ENCODE measurements around the gene KNDC1.
"Not testable (repeated sequence)": the region's sequence is repeated elsewhere in the genome, so short reads cannot be mapped to it uniquely, and the experiment has no call there.

The KNDC1 gene

DNA sequence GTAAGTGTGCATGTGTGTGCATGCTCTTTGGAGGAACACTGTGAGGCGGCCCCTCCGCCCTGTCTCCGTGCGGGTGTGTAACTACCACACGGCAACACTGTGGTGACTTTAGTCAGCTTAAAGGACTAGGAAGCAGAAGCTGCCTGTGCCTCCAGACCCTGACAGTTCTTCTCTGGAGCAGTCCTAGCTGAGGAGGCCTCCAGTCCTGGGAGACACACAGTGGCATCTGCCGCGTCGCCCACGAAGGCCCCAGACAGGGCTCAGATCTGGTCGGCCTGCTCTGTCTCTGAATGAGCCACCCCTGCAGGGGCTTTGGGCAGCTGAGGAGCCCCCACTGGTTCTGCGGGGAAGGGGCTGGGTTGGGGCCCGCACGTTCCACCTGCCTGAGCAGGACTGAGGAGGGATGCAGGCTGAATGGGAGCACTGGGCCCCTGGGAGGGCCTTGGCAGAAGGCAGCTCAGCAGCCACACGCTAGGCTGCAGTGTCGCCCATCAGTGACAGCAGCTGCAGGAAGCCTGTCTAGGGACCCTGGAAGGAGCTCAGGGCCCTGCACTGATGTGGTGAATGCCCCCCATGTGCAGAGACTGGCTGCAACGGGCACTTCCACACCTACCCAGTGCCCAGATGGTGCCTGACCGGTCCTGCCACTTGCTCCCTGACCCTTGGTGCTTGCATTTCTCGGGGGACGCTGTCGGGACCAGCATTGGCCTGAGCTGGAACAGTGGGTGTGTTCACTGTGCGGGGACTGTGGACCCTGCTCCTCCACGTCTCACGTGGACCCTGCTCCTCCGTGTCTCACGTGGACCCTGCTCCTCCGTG lies 27.3 kb upstream of the KNDC1 start:
- Histone ChIP-seq H3K27ac (ENCODE audit: low read depth, low read length) (no peak overlapping the region), H3K4me3 (ENCODE audit: low read depth, low read length) (no peak overlapping the region), H2AFZ (ENCODE audit: low read length, unreplicated experiment) (no peak overlapping the region), H3K27me3 (ENCODE audit: insufficient read depth, low read length) (no peaks in the 10 kb centered on the region), H3K79me2 (ENCODE audit: control insufficient read depth, insufficient read depth, low read length, unreplicated experiment) (no peaks in the 10 kb centered on the region), H3K4me1 (ENCODE audit: control insufficient read depth, insufficient read depth, low read length, unreplicated experiment) (no peaks in the 10 kb centered on the region), H3K36me3 (ENCODE audit: insufficient read depth, low read length) (no peaks in the 10 kb centered on the region)

DNA sequence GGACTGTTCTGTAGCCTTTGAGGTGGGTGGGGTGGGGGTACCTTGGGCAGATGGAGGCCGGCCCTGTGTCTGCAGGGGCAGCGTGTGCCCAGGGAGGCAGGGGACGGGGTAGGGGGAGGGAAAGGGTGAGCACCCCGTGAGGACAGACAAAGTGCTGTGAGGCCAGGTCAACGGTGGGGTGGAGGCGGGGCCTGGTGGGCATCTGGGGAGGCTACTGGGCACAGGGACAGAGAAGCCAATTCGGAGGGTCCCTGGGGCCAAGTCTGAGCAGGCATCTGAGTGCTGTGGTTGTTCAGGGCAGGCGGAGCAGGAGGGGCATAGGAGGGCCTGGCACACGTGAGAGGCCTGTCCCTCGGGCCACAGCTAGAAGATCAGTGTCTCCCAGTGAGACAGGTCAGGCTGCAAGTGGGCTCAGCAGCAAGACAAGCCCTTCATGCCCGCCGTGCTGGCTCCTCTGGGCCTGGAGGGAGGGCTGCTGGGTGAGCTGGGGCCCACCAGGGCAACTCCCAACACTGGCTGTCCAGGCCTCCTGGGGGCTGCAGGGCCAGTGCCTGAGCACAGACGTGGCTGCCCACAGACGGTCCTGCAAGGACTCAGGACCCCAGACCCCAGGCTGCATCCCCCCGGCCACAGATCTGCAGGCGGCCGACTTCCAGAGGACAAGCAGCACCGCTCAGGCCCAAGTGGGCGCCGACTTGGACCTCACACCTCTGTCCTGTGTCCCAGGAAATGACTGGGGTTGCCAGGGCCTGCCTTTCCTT lies 26.4 kb upstream of the KNDC1 start:
- Histone ChIP-seq H3K36me3 (ENCODE audit: insufficient read depth, low read length) (no peaks in the 10 kb centered on the region), H3K27me3 (ENCODE audit: insufficient read depth, low read length) (no peaks in the 10 kb centered on the region)

GRCh38 chr10:133134411-133135115 lies 25.5 kb upstream of the KNDC1 start:
- no peaks in the 10 kb centered on the region for H3K79me2 ChIP-seq (ENCODE audit: control insufficient read depth, insufficient read depth, low read length, unreplicated experiment)
- no peaks in the 10 kb centered on the region for H3K36me3 ChIP-seq (ENCODE audit: insufficient read depth, low read length)
- H3K27ac ChIP-seq (ENCODE audit: low read depth, low read length): no peak overlapping the region
- no peaks in the 10 kb centered on the region for H3K4me1 ChIP-seq (ENCODE audit: control insufficient read depth, insufficient read depth, low read length, unreplicated experiment)
- H3K4me3 ChIP-seq (ENCODE audit: low read depth, low read length): no peak overlapping the region
- H3K27me3 ChIP-seq (ENCODE audit: insufficient read depth, low read length): no peaks in the 10 kb centered on the region
- no peak overlapping the region for H2AFZ ChIP-seq (ENCODE audit: low read length, unreplicated experiment)

More for the DNA sequence above, 26.4 kb upstream of the KNDC1 start:
- Histone ChIP-seq H3K79me2 (ENCODE audit: control insufficient read depth, insufficient read depth, low read length, unreplicated experiment) (no peaks in the 10 kb centered on the region), H3K4me1 (ENCODE audit: control insufficient read depth, insufficient read depth, low read length, unreplicated experiment) (no peaks in the 10 kb centered on the region), H3K27ac (ENCODE audit: low read depth, low read length) (no peak overlapping the region), H3K4me3 (ENCODE audit: low read depth, low read length) (no peak overlapping the region), H2AFZ (ENCODE audit: low read length, unreplicated experiment) (no peak overlapping the region)

DNA sequence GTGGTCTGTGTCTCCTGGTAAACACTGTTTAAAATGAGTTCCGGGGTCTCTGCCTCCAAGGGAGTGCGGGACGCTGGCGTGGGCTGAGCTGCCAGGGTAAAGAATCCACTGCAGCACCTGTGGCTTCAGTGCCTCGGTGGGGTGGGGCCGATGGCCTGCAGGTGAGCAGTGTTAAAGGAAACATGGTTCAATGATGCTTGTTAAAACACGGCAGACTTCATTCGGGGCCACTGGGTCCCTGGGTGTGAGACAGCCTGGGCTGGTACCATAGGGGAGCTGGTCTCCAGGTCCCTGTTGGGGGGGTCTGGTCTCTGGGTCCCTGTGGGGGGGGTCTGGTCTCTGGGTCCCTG lies 24.9 kb upstream of the KNDC1 start:
- no peaks in the 10 kb centered on the region for H3K36me3 ChIP-seq (ENCODE audit: insufficient read depth, low read length)
- no peak overlapping the region for H2AFZ ChIP-seq (ENCODE audit: low read length, unreplicated experiment)
- no peaks in the 10 kb centered on the region for H3K27me3 ChIP-seq (ENCODE audit: insufficient read depth, low read length)
- no peaks in the 10 kb centered on the region for H3K4me1 ChIP-seq (ENCODE audit: control insufficient read depth, insufficient read depth, low read length, unreplicated experiment)
- no peak overlapping the region for H3K27ac ChIP-seq (ENCODE audit: low read depth, low read length)
- no peak overlapping the region for H3K4me3 ChIP-seq (ENCODE audit: low read depth, low read length)
- no peaks in the 10 kb centered on the region for H3K79me2 ChIP-seq (ENCODE audit: control insufficient read depth, insufficient read depth, low read length, unreplicated experiment)

DNA sequence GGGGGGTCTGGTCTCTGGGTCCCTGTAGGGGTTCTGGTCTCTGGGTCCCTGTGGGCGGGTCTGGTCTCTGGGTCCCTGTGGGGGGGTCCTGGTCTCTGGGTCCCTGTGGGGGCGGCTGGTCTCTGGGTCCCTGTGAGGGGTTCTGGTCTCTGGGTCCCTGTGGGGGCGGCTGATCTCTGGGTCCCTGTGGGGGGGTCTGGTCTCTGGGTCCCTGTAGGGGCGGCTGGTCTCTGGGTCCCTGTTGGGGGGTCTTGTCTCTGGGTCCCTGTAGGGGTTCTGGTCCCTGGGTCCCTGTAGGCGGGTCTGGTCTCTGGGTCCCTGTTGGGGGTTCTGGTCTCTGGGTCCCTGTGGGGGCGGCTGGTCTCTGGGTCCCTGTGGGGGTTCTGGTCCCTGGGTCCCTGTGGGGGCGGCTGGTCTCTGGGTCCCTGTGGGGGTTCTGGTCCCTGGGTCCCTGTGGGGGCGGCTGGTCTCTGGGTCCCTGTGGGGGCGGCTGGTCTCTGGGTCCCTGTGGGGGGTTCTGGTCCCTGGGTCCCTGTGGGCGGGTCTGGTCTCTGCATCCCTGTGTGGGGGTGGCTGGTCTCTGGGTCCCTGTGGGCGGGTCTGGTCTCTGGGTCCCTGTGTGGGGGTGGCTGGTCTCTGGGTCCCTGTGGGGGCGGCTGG lies 22.4 kb upstream of the KNDC1 start:
- H2AFZ ChIP-seq (ENCODE audit: low read length, unreplicated experiment); H3K79me2 ChIP-seq (ENCODE audit: control insufficient read depth, insufficient read depth, low read length, unreplicated experiment); H3K27me3 ChIP-seq (ENCODE audit: insufficient read depth, low read length); H3K36me3 ChIP-seq (ENCODE audit: insufficient read depth, low read length); H3K4me3 ChIP-seq (ENCODE audit: low read depth, low read length); H3K4me1 ChIP-seq (ENCODE audit: control insufficient read depth, insufficient read depth, low read length, unreplicated experiment); H3K27ac ChIP-seq (ENCODE audit: low read depth, low read length): not testable (repeated sequence)

DNA sequence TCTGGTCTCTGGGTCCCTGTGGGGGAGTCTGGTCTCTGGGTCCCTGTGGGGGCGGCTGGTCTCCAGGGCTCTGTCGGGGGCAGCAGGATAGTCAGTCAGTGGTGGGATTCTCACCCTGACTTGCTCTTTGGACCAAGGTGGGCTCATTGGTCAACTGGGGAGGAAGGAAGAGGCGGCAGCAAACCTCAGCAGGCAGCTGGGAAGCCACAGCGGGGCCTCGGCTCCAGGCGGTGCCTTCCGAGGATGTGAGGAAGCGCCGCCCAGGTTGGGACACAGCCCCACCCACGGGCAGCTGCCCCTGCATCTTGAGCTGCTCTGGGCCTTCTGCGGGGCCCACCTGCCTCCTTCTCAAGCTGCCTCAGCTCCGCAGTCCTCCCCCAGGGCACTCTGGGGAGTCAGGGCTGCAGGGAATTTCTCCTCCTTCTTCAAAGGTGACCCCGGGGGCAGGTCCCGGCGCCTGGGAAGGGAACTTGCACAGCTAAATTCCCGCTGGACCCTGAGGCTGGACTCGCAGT lies 20.4 kb upstream of the KNDC1 start:
- no peaks in the 10 kb centered on the region for H3K27me3 ChIP-seq (ENCODE audit: insufficient read depth, low read length)
- no peaks in the 10 kb centered on the region for H3K79me2 ChIP-seq (ENCODE audit: control insufficient read depth, insufficient read depth, low read length, unreplicated experiment)
- no peak overlapping the region for H3K27ac ChIP-seq (ENCODE audit: low read depth, low read length)
- H3K4me3 ChIP-seq (ENCODE audit: low read depth, low read length): no peak overlapping the region
- H3K4me1 ChIP-seq (ENCODE audit: control insufficient read depth, insufficient read depth, low read length, unreplicated experiment): no peaks in the 10 kb centered on the region
- no peaks in the 10 kb centered on the region for H3K36me3 ChIP-seq (ENCODE audit: insufficient read depth, low read length)
- no peak overlapping the region for H2AFZ ChIP-seq (ENCODE audit: low read length, unreplicated experiment)

GRCh38 chr10:133140417-133141143 lies 19.4 kb upstream of the KNDC1 start:
- Histone ChIP-seq H3K4me3 (ENCODE audit: low read depth, low read length) (no peak overlapping the region), H3K79me2 (ENCODE audit: control insufficient read depth, insufficient read depth, low read length, unreplicated experiment) (no peaks in the 10 kb centered on the region), H3K27me3 (ENCODE audit: insufficient read depth, low read length) (no peaks in the 10 kb centered on the region), H3K4me1 (ENCODE audit: control insufficient read depth, insufficient read depth, low read length, unreplicated experiment) (no peaks in the 10 kb centered on the region), H3K36me3 (ENCODE audit: insufficient read depth, low read length) (no peaks in the 10 kb centered on the region), H2AFZ (ENCODE audit: low read length, unreplicated experiment) (no peak overlapping the region), H3K27ac (ENCODE audit: low read depth, low read length) (no peak overlapping the region)

DNA sequence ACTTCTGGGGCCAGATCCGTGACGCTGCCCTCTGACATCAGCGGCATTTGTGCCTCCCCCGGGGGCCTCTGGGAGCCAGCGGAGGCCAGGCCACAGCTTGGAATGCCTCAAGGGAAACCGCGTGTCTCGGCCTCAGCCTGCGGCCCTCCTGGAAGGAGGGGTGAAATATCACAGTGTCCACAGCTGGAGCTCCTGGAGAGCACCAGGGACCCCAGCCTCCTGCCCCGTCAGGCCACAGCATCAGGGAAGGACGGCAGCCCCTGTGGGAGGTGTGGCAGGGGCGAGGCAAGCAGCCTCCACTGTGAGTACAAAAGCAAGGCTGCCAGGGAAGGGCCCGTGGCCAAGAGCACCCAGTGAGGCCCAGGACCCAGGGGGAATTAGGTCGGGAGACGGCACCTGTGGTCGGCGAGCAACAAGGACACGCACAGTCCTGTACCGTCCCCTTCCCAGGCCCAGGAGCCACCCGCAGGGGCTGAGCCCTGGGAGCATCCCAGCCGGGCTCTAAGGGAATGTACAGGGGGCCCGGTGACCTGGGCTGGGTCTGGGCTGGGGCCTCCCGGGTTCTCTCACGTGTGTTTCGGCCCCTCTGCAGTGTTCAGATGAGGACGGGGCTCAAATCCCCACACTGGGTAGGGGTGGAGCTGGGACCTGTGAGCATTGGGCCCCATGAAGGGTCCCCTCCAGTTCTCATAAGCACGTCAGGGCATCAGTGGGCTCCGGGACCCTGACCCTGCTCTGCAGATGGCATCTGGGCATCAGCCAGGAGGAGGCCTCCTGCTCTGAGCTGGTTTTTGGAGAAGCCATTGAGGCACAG lies 18.7 kb upstream of the KNDC1 start:
- H3K36me3 ChIP-seq (ENCODE audit: insufficient read depth, low read length): no peaks in the 10 kb centered on the region
- no peak overlapping the region for H3K27ac ChIP-seq (ENCODE audit: low read depth, low read length)
- no peaks in the 10 kb centered on the region for H3K4me1 ChIP-seq (ENCODE audit: control insufficient read depth, insufficient read depth, low read length, unreplicated experiment)
- no peak overlapping the region for H3K4me3 ChIP-seq (ENCODE audit: low read depth, low read length)
- no peaks in the 10 kb centered on the region for H3K79me2 ChIP-seq (ENCODE audit: control insufficient read depth, insufficient read depth, low read length, unreplicated experiment)
- no peaks in the 10 kb centered on the region for H3K27me3 ChIP-seq (ENCODE audit: insufficient read depth, low read length)
- no peak overlapping the region for H2AFZ ChIP-seq (ENCODE audit: low read length, unreplicated experiment)

GRCh38 chr10:133141958-133142340 lies 18.1 kb upstream of the KNDC1 start:
- Histone ChIP-seq H3K27me3 (ENCODE audit: insufficient read depth, low read length) (no peaks in the 10 kb centered on the region), H3K79me2 (ENCODE audit: control insufficient read depth, insufficient read depth, low read length, unreplicated experiment) (no peaks in the 10 kb centered on the region), H3K27ac (ENCODE audit: low read depth, low read length) (no peak overlapping the region), H3K4me3 (ENCODE audit: low read depth, low read length) (no peak overlapping the region), H3K4me1 (ENCODE audit: control insufficient read depth, insufficient read depth, low read length, unreplicated experiment) (no peaks in the 10 kb centered on the region), H2AFZ (ENCODE audit: low read length, unreplicated experiment) (no peak overlapping the region), H3K36me3 (ENCODE audit: insufficient read depth, low read length) (no peaks in the 10 kb centered on the region)
